Activated naive CD8-positive, alpha-beta T cell treated with anti-CD3 and anti-CD28 coated beads, Interleukin-2, amount 50 U/mL, for 24 hours (primary cell): ENCODE measurements around the gene PUS7L.
A peak's percentile ranks its signal among the peaks of the same experiment; 100 is the strongest.
"Not testable (repeated sequence)": the region's sequence is repeated elsewhere in the genome, so short reads cannot be mapped to it uniquely, and the experiment has no call there.

Experiments used
- ATAC-seq: fragments of 150-1000 bp; cut with Tn5 transposase; one replicate; pipeline ENCODE4 v1.10.0; 2021
- DNase-seq: peaks from one replicate; pipeline ENCODE4 v3.0.0; 2021
- H3K27ac Mint-ChIP-seq: one replicate; pipeline ENCODE4 v1.8.0; 2021; ENCODE audit warnings: mild to moderate bottlenecking, mixed read lengths
- H3K27me3 Mint-ChIP-seq: one replicate; pipeline ENCODE4 v1.8.0; 2021; ENCODE audit warnings: mixed read lengths
- H3K36me3 Mint-ChIP-seq: one replicate; pipeline ENCODE4 v1.8.0; 2021; ENCODE audit warnings: low read depth, mixed read lengths
- H3K4me1 Mint-ChIP-seq: one replicate; pipeline ENCODE4 v1.8.0; 2021; ENCODE audit warnings: mixed read lengths
- H3K4me3 Mint-ChIP-seq: one replicate; pipeline ENCODE4 v1.8.0; 2021; ENCODE audit warnings: mild to moderate bottlenecking, moderate library complexity, mixed read lengths
- H3K9me3 Mint-ChIP-seq: one replicate; pipeline ENCODE4 v1.8.0; 2021; ENCODE audit warnings: mixed read lengths

PUS7L gene

DNA sequence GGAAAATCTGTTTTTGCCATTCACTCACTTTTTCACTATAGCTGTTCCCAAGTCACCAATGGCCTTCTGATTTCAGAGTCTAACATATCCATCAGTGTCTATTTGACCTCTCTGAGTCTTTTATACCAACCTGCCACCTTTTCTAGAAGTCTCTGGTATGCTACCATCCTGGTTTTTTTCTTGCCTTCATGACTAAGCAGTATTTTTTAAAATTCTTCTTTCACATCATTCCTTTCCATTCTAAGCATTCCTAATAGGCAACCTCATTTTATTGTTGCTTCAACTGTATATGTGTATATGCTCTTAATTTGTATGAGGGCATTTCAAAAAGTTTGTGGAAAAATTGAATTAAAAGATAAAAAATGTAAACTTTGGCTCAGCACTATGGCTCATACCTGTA lies 5.2 kb upstream of the PUS7L start:
- peaks cover 17% of the 10 kb centered on the region for H3K36me3 Mint-ChIP-seq
- no peak for ATAC-seq
- DNase-seq = no peak
- no peak overlapping the region for H3K4me3 Mint-ChIP-seq
- no peaks in the 10 kb centered on the region for H3K27me3 Mint-ChIP-seq
- H3K9me3 Mint-ChIP-seq = no peaks in the 10 kb centered on the region
- no peak overlapping the region for H3K27ac Mint-ChIP-seq
- peaks cover 38% of the 10 kb centered on the region for H3K4me1 Mint-ChIP-seq

DNA sequence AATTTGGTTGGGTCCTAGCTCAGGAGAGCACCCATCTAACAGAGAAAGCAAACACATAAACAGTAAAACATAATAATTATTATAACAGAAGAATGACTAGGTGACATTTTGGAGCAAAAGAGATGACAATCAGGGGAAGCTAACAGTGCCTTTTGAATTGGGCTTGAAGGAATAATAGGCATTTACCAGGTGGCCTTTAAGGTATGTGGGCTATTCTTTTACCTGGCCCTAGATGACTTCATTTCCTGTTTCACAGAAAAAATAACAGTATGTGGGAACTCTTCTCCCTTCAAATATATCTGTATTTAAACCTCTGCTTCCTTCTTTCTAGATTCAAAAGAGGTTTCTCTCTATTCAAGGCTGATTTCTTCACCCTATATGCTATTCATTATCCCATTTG lies 4.0 kb upstream of the PUS7L start:
- ATAC-seq (no peak), DNase-seq (no peak)
- H3K36me3 Mint-ChIP-seq = peaks cover 9% of the 10 kb centered on the region
- H3K4me1 Mint-ChIP-seq = peaks cover 44% of the 10 kb centered on the region
- H3K27ac Mint-ChIP-seq = no peak overlapping the region
- no peaks in the 10 kb centered on the region for H3K27me3 Mint-ChIP-seq
- no peak overlapping the region for H3K4me3 Mint-ChIP-seq
- H3K9me3 Mint-ChIP-seq = no peaks in the 10 kb centered on the region

GRCh38 chr12:43761500-43761899 lies 2.9 kb upstream of the PUS7L start:
- ATAC-seq = no peak
- Mint-ChIP-seq H3K27me3 (no peaks in the 10 kb centered on the region), H3K36me3 (peaks cover 11% of the 10 kb centered on the region), H3K4me1 (peaks cover 53% of the 10 kb centered on the region), H3K4me3 (peak overlapping the region; percentile 44), H3K27ac (peak overlapping the region; percentile 18), H3K9me3 (no peaks in the 10 kb centered on the region)
- DNase-seq = no peak

GRCh38 chr12:43760396-43760795 lies 1.8 kb upstream of the PUS7L start:
- DNase-seq (no peak), ATAC-seq (no peak)
- H3K4me3 Mint-ChIP-seq = peak overlapping the region; percentile 81
- peaks cover 58% of the 10 kb centered on the region for H3K4me1 Mint-ChIP-seq
- H3K27ac Mint-ChIP-seq = peak overlapping the region; percentile 97
- H3K27me3 Mint-ChIP-seq = no peaks in the 10 kb centered on the region
- H3K9me3 Mint-ChIP-seq = no peaks in the 10 kb centered on the region
- peaks cover 17% of the 10 kb centered on the region for H3K36me3 Mint-ChIP-seq

DNA sequence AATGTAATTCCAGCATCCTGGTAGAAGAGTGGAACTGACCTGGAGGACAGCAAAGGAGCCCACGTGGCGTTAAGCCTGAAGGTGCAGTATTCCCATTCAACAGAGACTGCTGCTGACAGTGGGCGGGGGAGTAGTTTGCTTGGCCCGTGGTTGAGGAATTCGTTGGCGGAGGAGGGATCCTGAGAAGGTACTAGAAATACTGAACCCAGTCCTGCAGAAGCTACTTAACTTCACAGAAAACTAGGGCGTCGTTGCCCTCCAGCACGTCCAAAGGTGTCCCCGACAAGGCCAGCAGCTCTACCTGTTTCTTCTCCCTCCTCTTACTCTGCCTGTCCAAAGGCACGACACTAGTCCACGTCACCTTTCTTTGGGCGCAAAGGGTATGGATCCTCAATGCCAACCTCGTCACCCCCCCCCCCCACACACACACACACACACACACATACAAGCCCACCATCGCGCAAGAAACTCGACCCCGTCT lies 303 bp downstream of the PUS7L start:
- Mint-ChIP-seq H3K4me1 (peaks cover 71% of the 10 kb centered on the region), H3K36me3 (peaks cover 31% of the 10 kb centered on the region), H3K27ac (peak overlapping the region; percentile 97), H3K9me3 (peaks cover 5% of the 10 kb centered on the region), H3K4me3 (peak overlapping the region; percentile 81), H3K27me3 (no peaks in the 10 kb centered on the region)
- DNase-seq (peak; percentile 20), ATAC-seq (peak; percentile 25)

DNA sequence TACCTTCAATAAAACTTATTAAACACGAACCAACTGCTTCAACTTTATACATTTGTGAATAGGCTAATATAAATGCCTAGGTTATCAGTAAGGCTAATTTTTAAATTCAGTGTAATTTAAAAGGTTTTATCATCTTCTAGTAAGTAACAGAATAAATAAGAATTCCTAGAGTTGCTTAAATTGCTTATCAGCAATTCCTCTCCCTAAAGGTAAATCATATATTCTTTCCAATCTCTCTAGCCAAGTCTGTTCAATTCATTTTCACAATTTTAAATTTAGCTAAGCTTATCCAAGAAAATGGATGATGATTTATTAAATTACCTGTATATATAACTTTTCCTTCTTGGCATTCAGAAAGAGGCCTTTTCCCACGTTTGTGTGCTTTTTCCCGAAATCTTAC lies 4.6 kb downstream of the PUS7L start:
- H3K4me3 Mint-ChIP-seq = no peak overlapping the region
- no peak overlapping the region for H3K27ac Mint-ChIP-seq
- peaks cover 53% of the 10 kb centered on the region for H3K36me3 Mint-ChIP-seq
- ATAC-seq (no peak), DNase-seq (no peak)
- no peaks in the 10 kb centered on the region for H3K27me3 Mint-ChIP-seq
- peaks cover 42% of the 10 kb centered on the region for H3K4me1 Mint-ChIP-seq
- peaks cover 14% of the 10 kb centered on the region for H3K9me3 Mint-ChIP-seq

DNA sequence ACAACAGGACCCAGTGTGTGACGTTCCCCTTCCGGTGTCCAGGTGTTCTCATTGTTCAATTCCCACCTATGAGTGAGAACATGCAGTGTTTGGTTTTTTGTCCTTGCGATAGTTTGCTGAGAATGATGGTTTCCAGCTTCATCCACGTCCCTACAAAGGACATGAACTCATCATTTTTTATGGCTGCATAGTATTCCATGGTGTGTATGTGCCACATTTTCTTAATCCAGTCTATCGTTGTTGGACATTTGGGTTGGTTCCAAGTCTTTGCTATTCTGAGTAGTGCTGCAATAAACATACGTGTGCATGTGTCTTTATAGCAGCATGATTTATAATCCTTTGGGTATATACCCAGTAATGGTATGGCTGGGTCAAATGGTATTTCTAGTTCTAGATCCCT lies 7.2 kb downstream of the PUS7L start:
- H3K27me3 Mint-ChIP-seq, H3K4me3 Mint-ChIP-seq, DNase-seq, H3K27ac Mint-ChIP-seq, ATAC-seq: not testable (repeated sequence)
- peaks cover 27% of the 10 kb centered on the region for H3K4me1 Mint-ChIP-seq
- H3K36me3 Mint-ChIP-seq = peaks cover 54% of the 10 kb centered on the region
- peaks cover 14% of the 10 kb centered on the region for H3K9me3 Mint-ChIP-seq

DNA sequence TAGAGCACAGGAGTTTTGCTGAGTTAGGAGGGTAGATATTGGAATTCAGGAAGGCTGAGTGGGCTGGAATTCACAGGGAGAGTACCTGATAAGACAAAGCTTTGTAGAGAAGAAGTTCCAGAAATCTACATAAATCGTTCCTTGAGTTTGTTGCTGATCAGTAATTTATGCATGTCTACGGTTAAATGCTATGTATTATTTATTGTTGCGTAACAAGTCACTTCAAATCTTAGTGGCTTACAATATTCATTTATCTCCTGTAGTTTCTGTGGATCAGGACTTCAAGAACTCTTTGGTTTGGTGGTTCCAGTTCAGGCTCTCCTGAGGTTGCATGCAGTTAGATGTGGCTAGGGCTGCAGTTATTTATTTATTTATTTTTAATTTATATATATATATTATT lies 7.8 kb downstream of the PUS7L start:
- Mint-ChIP-seq H3K4me1 (peaks cover 23% of the 10 kb centered on the region), H3K27me3 (no peaks in the 10 kb centered on the region), H3K9me3 (peaks cover 14% of the 10 kb centered on the region), H3K36me3 (peaks cover 53% of the 10 kb centered on the region), H3K4me3 (no peak overlapping the region), H3K27ac (no peak overlapping the region)
- no peak for DNase-seq
- ATAC-seq = no peak

DNA sequence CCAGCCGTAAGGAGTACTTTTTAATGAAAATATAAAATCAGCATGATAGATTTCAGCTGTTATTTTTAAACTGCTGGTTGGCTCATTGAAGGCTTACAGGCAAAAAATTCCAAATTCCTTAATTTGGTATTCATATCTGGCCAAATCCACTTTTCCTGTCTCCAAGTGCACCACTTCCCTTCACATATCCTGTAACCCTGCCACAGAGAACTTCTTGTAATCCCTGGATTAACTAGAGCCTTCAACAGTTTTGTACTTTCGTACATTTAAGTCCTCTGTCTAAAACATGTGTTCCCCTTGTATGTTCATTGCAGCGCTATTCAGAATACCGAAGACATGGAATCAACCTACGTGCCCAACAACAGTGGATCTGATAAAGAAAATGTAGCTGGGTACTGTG lies 9.6 kb downstream of the PUS7L start:
- DNase-seq (no peak), ATAC-seq (no peak)
- Mint-ChIP-seq H3K9me3 (peaks cover 8% of the 10 kb centered on the region), H3K4me3 (no peak overlapping the region), H3K36me3 (peaks cover 54% of the 10 kb centered on the region), H3K27me3 (no peaks in the 10 kb centered on the region), H3K27ac (no peak overlapping the region), H3K4me1 (peaks cover 14% of the 10 kb centered on the region)

- H3K27me3 Mint-ChIP-seq = no peaks in the 10 kb centered on the region
- no peak overlapping the region for H3K4me3 Mint-ChIP-seq
- DNase-seq = no peak
- H3K9me3 Mint-ChIP-seq = no peaks in the 10 kb centered on the region
- H3K4me1 Mint-ChIP-seq = no peaks in the 10 kb centered on the region
- no peak overlapping the region for H3K27ac Mint-ChIP-seq
- H3K36me3 Mint-ChIP-seq = peaks cover 42% of the 10 kb centered on the region
- no peak for ATAC-seq
Measured at GRCh38 chr12:43744826-43745225, 13.8 kb downstream of the PUS7L start.

DNA sequence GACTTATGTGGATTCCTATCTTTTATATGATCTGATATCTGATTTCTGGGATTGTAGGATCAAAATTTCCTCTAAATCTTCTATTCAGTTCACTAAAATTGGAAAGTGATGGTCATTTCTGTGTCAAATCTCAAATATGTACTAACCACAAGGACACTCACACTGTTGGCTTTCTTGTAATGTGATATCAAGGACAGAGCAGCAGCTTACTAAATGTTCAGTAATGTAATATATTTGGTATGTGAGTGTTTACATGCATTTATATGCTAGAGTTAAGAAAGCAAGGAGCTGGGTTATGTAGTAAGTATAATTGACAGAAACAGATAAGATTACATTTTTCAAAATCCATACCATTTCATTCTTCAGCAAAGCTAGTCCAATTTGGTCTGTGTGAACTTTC lies 16.5 kb downstream of the PUS7L start:
- no peaks in the 10 kb centered on the region for H3K4me1 Mint-ChIP-seq
- DNase-seq = no peak
- no peak for ATAC-seq
- no peak overlapping the region for H3K27ac Mint-ChIP-seq
- H3K9me3 Mint-ChIP-seq = no peaks in the 10 kb centered on the region
- peaks cover 45% of the 10 kb centered on the region for H3K36me3 Mint-ChIP-seq
- no peak overlapping the region for H3K4me3 Mint-ChIP-seq
- no peaks in the 10 kb centered on the region for H3K27me3 Mint-ChIP-seq

DNA sequence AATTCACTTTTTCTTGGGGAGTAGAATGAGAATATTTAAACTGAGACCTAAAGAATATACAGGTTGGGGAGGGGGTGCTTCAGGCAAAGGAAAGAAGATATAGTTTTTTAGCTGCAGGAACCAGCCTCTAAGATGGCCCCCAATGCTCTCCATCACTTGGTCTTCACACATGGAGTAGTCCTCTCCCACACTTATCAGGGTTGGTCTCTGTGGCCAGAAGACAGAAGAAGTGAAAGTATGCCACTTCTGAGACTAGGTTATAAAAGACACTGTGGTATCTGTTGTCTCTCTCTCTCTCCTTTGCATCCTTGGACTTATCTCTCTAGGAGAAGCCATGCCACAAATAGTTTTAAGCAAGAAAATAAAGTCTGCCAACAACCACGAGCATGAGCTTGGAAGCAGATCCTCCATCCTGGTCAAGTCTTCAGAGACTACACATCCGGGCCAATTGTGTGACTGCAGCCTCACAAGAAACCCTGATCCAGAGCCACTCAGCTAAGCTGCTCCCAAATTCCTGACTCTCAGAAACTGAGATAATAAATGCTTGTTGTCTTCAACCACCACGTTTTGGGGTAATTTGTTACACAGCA lies 18.0 kb downstream of the PUS7L start:
- no peaks in the 10 kb centered on the region for H3K9me3 Mint-ChIP-seq
- H3K36me3 Mint-ChIP-seq = peaks cover 47% of the 10 kb centered on the region
- DNase-seq = no peak
- H3K4me3 Mint-ChIP-seq = no peak overlapping the region
- ATAC-seq = no peak
- no peaks in the 10 kb centered on the region for H3K4me1 Mint-ChIP-seq
- no peak overlapping the region for H3K27ac Mint-ChIP-seq
- no peaks in the 10 kb centered on the region for H3K27me3 Mint-ChIP-seq

- no peaks in the 10 kb centered on the region for H3K9me3 Mint-ChIP-seq
- no peak for DNase-seq
- H3K36me3 Mint-ChIP-seq = peaks cover 41% of the 10 kb centered on the region
- H3K27me3 Mint-ChIP-seq = no peaks in the 10 kb centered on the region
- no peaks in the 10 kb centered on the region for H3K4me1 Mint-ChIP-seq
- H3K27ac Mint-ChIP-seq = no peak overlapping the region
- no peak overlapping the region for H3K4me3 Mint-ChIP-seq
- no peak for ATAC-seq
Measured at GRCh38 chr12:43737646-43738045, 20.9 kb downstream of the PUS7L start.

DNA sequence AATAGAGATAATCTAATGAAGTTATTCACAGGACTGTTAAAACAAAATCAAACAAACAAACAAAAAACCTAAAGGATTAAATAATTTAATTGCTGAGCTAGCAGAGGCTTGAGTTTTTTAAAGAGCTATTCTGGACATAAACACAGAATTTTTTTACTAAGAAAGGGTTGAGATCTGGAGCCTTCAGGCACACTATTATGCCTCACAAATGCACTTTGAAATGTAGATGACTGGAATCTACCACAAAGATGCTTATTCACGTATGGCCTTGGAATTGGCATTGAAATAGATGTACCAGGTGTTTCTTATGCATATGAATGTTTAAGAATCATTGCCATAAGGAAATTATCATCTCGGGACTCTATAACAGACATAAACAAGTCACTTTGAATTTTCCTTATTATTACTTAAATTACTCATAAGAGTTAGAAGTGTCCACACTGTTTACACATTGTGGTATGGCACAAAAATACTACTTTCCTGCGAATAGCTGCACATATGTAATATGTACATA lies 21.6 kb downstream of the PUS7L start:
- H3K4me3 Mint-ChIP-seq = no peak overlapping the region
- H3K27ac Mint-ChIP-seq = no peak overlapping the region
- peaks cover 39% of the 10 kb centered on the region for H3K36me3 Mint-ChIP-seq
- no peak for DNase-seq
- no peaks in the 10 kb centered on the region for H3K9me3 Mint-ChIP-seq
- H3K4me1 Mint-ChIP-seq = no peaks in the 10 kb centered on the region
- ATAC-seq = no peak
- H3K27me3 Mint-ChIP-seq = no peaks in the 10 kb centered on the region

- DNase-seq = no peak
- H3K4me1 Mint-ChIP-seq = peaks cover 12% of the 10 kb centered on the region
- H3K27me3 Mint-ChIP-seq = no peaks in the 10 kb centered on the region
- no peaks in the 10 kb centered on the region for H3K9me3 Mint-ChIP-seq
- no peak for ATAC-seq
- peaks cover 28% of the 10 kb centered on the region for H3K36me3 Mint-ChIP-seq
- no peak overlapping the region for H3K27ac Mint-ChIP-seq
- no peak overlapping the region for H3K4me3 Mint-ChIP-seq
Measured at GRCh38 chr12:43733687-43734086, 24.9 kb downstream of the PUS7L start.

DNA sequence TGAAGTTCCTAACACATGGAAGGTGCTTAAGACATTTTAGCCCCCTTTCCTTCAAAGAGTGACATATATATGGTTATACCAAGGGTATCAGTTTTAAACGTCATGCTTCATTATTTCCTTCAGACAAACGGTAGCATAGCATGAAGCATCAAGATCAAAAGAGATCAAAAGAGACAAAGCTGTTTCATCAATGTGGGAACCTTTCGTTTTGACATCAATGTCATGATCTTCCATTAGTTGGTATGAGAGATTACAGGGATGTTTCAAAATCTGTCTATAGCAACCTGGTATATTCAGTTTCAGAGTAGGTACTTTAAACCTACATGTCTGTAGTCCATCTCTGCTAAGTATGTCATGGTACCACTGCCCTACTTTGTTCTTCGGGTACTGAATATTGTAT lies 28.3 kb downstream of the PUS7L start:
- no peaks in the 10 kb centered on the region for H3K27me3 Mint-ChIP-seq
- H3K4me3 Mint-ChIP-seq = no peak overlapping the region
- H3K9me3 Mint-ChIP-seq = no peaks in the 10 kb centered on the region
- peaks cover 21% of the 10 kb centered on the region for H3K36me3 Mint-ChIP-seq
- peak overlapping the region; percentile 21 for H3K27ac Mint-ChIP-seq
- ATAC-seq (peak; percentile 96), DNase-seq (no peak)
- peaks cover 12% of the 10 kb centered on the region for H3K4me1 Mint-ChIP-seq
